WERI-Rb-1 (cell line): Measurements from ENCODE around the gene CCDC197.
A peak's percentile ranks its signal among the peaks of the same experiment; 100 is the strongest.

Experiments
- DNase-seq: peaks from one replicate; pipeline ENCODE4 v3.0.0-alpha.2; 2020
- H3K27ac ChIP-seq: fragments of 250-450 bp; sonication (Bioruptor Pico); 2 replicates; pipeline ENCODE4 v1.5.1; 2020; ENCODE audit warnings: mild to moderate bottlenecking, moderate library complexity
- H3K27me3 ChIP-seq: fragments of 250-450 bp; sonication (Bioruptor Pico); 2 replicates; pipeline ENCODE4 v1.5.1; 2021; ENCODE audit warnings: mild to moderate bottlenecking, low read depth, moderate library complexity; ENCODE audit not compliant: insufficient read depth, severe bottlenecking
- H3K36me3 ChIP-seq: fragments of 250-450 bp; sonication (Bioruptor Pico); 2 replicates; pipeline ENCODE4 v1.5.1; 2020; ENCODE audit warnings: mild to moderate bottlenecking, moderate library complexity
- H3K4me3 ChIP-seq: 2 replicates; pipeline ENCODE4 v1.5.1; 2011; ENCODE audit warnings: low read depth, mild to moderate bottlenecking, control low read depth, low read length
- H3K9me3 ChIP-seq: fragments of 250-450 bp; sonication (Bioruptor Pico); 2 replicates; pipeline ENCODE4 v1.5.1; 2021; ENCODE audit warnings: mild to moderate bottlenecking, moderate library complexity; ENCODE audit not compliant: severe bottlenecking
- CTCF ChIP-seq: IDR thresholded peaks from 2 replicates; pipeline ENCODE4 v1.5.1; 2011; ENCODE audit warnings: low read depth, mild to moderate bottlenecking, control low read depth, inconsistent platforms, low read length

Gene CCDC197

GRCh38 chr14:94041551-94042346, 44.6 kb downstream of the CCDC197 start:
- no peak for DNase-seq
- no peaks in the 10 kb centered on the region for H3K9me3 ChIP-seq
- no peak overlapping the region for H3K27ac ChIP-seq
- no peak overlapping the region for H3K4me3 ChIP-seq
- TF ChIP-seq CTCF, result no peak
- H3K27me3 ChIP-seq, result no peaks in the 10 kb centered on the region
- peaks cover 34% of the 10 kb centered on the region for H3K36me3 ChIP-seq

- TF ChIP-seq CTCF, result no peak
- peaks cover 42% of the 10 kb centered on the region for H3K36me3 ChIP-seq
- H3K4me3 ChIP-seq, result no peak overlapping the region
- no peak overlapping the region for H3K27ac ChIP-seq
- H3K27me3 ChIP-seq, result no peaks in the 10 kb centered on the region
- no peak for DNase-seq
- H3K9me3 ChIP-seq, result no peaks in the 10 kb centered on the region
Measured at GRCh38 chr14:94042433-94043091, 45.5 kb downstream of the CCDC197 start.

GRCh38 chr14:94043111-94043755, 46.1 kb downstream of the CCDC197 start:
- Histone ChIP-seq H3K4me3 (no peak overlapping the region), H3K27me3 (no peaks in the 10 kb centered on the region), H3K9me3 (no peaks in the 10 kb centered on the region), H3K36me3 (peaks cover 49% of the 10 kb centered on the region), H3K27ac (no peak overlapping the region)
- TF ChIP-seq CTCF, result no peak
- no peak for DNase-seq

GRCh38 chr14:94043756-94044475, 46.8 kb downstream of the CCDC197 start:
- TF ChIP-seq CTCF, result no peak
- Histone ChIP-seq H3K4me3 (no peak overlapping the region), H3K27me3 (no peaks in the 10 kb centered on the region), H3K36me3 (peaks cover 53% of the 10 kb centered on the region), H3K27ac (no peak overlapping the region), H3K9me3 (no peaks in the 10 kb centered on the region)
- no peak for DNase-seq

GRCh38 chr14:94044476-94045091, 47.5 kb downstream of the CCDC197 start:
- H3K4me3 ChIP-seq, result no peak overlapping the region
- H3K36me3 ChIP-seq, result peaks cover 58% of the 10 kb centered on the region
- H3K27ac ChIP-seq, result no peak overlapping the region
- TF ChIP-seq CTCF, result no peak
- H3K9me3 ChIP-seq, result no peaks in the 10 kb centered on the region
- no peaks in the 10 kb centered on the region for H3K27me3 ChIP-seq
- peak; percentile 5 for DNase-seq
